ENCODE results near the gene SLC35B2.
"Not testable (repeated sequence)": the region's sequence is repeated elsewhere in the genome, so short reads cannot be mapped to it uniquely, and the experiment has no call there.

SLC35B2 gene

GRCh38 chr6:44234101-44235025, 23.0 kb downstream of the SLC35B2 start:
- DNase-seq (ENCODE audit: low read depth), result no peak

- no peak for DNase-seq (ENCODE audit: low read depth)
These were observed 23.7 kb downstream of the SLC35B2 start for GRCh38 chr6:44233567-44234100.

- DNase-seq (ENCODE audit: low read depth), result no peak
These were observed 24.4 kb downstream of the SLC35B2 start for GRCh38 chr6:44232676-44233566.

GRCh38 chr6:44231426-44231825, 25.9 kb downstream of the SLC35B2 start:
- not testable (repeated sequence) for DNase-seq (ENCODE audit: low read depth)

- DNase-seq (ENCODE audit: low read depth), result no peak
These were observed 27.2 kb downstream of the SLC35B2 start for GRCh38 chr6:44230034-44230675.

GRCh38 chr6:44229376-44230033, 27.8 kb downstream of the SLC35B2 start:
- DNase-seq (ENCODE audit: low read depth), result no peak

GRCh38 chr6:44228836-44229235, 28.5 kb downstream of the SLC35B2 start:
- no peak for DNase-seq (ENCODE audit: low read depth)

- DNase-seq (ENCODE audit: low read depth), result no peak
These were observed 28.9 kb downstream of the SLC35B2 start for GRCh38 chr6:44228433-44228832.

GRCh38 chr6:44228031-44228430, 29.3 kb downstream of the SLC35B2 start:
- DNase-seq (ENCODE audit: low read depth), result no peak

GRCh38 chr6:44227148-44227793, 30.1 kb downstream of the SLC35B2 start:
- DNase-seq (ENCODE audit: low read depth), result no peak

- no peak for DNase-seq (ENCODE audit: low read depth)
These were observed 30.8 kb downstream of the SLC35B2 start for GRCh38 chr6:44226368-44227147.

- DNase-seq (ENCODE audit: low read depth), result no peak
These were observed 31.6 kb downstream of the SLC35B2 start for GRCh38 chr6:44225579-44226325.

GRCh38 chr6:44224965-44225305, 32.4 kb downstream of the SLC35B2 start:
- DNase-seq (ENCODE audit: low read depth), result no peak

GRCh38 chr6:44224029-44224964, 33.0 kb downstream of the SLC35B2 start:
- no peak for DNase-seq (ENCODE audit: low read depth)

GRCh38 chr6:44223319-44224028, 33.9 kb downstream of the SLC35B2 start, which contains the start of gene SLC29A1:
TSS of gene SLC29A1 (plus strand) at chr6:44223595. CDS start at chr6:44227314, 3,719 bp downstream.
- DNase-seq (ENCODE audit: low read depth), result peak; percentile 81

GRCh38 chr6:44222486-44223318, 34.6 kb downstream of the SLC35B2 start:
- no peak for DNase-seq (ENCODE audit: low read depth)

GRCh38 chr6:44221961-44222335, 35.4 kb downstream of the SLC35B2 start:
- no peak for DNase-seq (ENCODE audit: low read depth)

Data from activated T-cell treated with anti-CD3 and anti-CD28 coated beads for 48 hours (primary cell).